ENCODE results near the gene TMEM196.
"Not testable (repeated sequence)": the region's sequence is repeated elsewhere in the genome, so short reads cannot be mapped to it uniquely, and the experiment has no call there.

The TMEM196 gene

DNA sequence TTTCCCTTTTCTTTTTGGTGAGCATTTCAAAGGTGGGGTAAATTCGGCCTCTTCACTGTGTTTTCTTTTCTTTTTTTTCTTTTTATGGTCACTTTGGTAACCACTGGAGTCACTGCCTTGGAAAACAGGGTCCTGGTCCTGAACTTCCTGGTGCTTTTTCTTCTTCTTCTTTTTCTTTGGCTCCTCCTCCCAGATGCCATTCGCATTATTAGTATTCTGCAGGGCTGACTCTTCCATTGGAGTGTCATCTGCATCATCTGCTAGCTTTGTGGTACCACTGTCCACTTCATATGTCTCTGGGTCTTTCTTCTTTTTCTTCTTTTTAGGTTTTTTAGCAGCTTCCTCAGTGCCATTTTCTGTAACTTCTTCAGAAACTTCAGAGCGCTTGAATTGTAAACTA, 75.1 kb downstream of the TMEM196 start:
- Histone ChIP-seq H3K4me1 (ENCODE audit: insufficient read depth, low read length) (peaks cover 18% of the 10 kb centered on the region), H3K27me3 (ENCODE audit: insufficient read depth, low read length) (no peaks in the 10 kb centered on the region), H3K9me3 (ENCODE audit: low read length) (no peaks in the 10 kb centered on the region), H2AFZ (ENCODE audit: low read depth, low read length) (no peak overlapping the region), H3K36me3 (ENCODE audit: insufficient read depth, low read length) (peaks cover 39% of the 10 kb centered on the region), H3K4me3 (ENCODE audit: low read length) (no peak overlapping the region)

DNA sequence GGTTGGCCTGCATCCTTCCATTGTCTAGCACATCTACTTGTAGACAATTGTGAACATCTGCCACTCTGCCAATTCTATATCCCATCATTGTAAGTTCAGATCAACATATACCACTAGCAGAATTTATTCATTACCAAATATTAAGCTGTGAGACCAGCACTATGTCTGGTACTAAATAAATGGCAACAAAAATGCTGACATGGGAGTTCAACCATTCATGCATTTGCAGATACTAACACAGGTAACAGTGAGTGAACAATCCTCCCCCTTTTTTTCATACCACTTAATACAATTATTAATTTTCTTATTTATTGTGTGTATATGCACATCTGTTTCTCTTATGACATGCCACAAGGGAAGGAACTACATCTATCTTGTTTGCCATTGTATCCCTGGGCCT, 76.5 kb downstream of the TMEM196 start:
- Histone ChIP-seq H2AFZ (ENCODE audit: low read depth, low read length) (no peak overlapping the region), H3K36me3 (ENCODE audit: insufficient read depth, low read length) (peaks cover 26% of the 10 kb centered on the region), H3K9me3 (ENCODE audit: low read length) (no peaks in the 10 kb centered on the region), H3K4me3 (ENCODE audit: low read length) (no peak overlapping the region), H3K4me1 (ENCODE audit: insufficient read depth, low read length) (peaks cover 18% of the 10 kb centered on the region), H3K27me3 (ENCODE audit: insufficient read depth, low read length) (no peaks in the 10 kb centered on the region)

- H3K4me3 ChIP-seq (ENCODE audit: low read length) = no peak overlapping the region
- H3K4me1 ChIP-seq (ENCODE audit: insufficient read depth, low read length) = peaks cover 2% of the 10 kb centered on the region
- H2AFZ ChIP-seq (ENCODE audit: low read depth, low read length) = no peak overlapping the region
- H3K36me3 ChIP-seq (ENCODE audit: insufficient read depth, low read length) = peaks cover 6% of the 10 kb centered on the region
- H3K9me3 ChIP-seq (ENCODE audit: low read length) = peaks cover 3% of the 10 kb centered on the region
- H3K27me3 ChIP-seq (ENCODE audit: insufficient read depth, low read length) = no peaks in the 10 kb centered on the region
Observed at GRCh38 chr7:19692111-19692828, 81.1 kb downstream of the TMEM196 start.

DNA sequence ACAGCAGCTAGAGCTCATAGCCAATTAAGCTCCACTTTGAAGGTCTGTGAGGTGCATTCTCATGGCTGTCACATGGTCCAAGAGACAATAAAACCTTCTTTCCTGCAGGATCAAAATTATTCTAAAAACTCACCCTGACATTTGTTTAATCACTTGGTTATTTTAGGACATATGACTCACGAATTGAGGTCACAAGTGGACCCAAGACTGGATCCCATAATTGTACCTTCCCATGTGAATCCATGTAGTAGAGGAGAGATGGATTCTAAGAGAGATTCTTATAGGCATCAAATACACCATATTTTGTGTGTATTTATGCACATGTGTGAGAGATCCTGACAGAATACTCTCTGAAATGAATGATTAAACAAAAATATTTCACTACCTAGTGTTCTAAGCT, 82.7 kb downstream of the TMEM196 start:
- Histone ChIP-seq H3K4me3 (ENCODE audit: low read length) (no peak overlapping the region), H2AFZ (ENCODE audit: low read depth, low read length) (no peak overlapping the region), H3K9me3 (ENCODE audit: low read length) (peaks cover 3% of the 10 kb centered on the region), H3K36me3 (ENCODE audit: insufficient read depth, low read length) (peaks cover 2% of the 10 kb centered on the region), H3K27me3 (ENCODE audit: insufficient read depth, low read length) (no peaks in the 10 kb centered on the region), H3K4me1 (ENCODE audit: insufficient read depth, low read length) (no peaks in the 10 kb centered on the region)

GRCh38 chr7:19689130-19689529, 84.3 kb downstream of the TMEM196 start:
- H3K36me3 ChIP-seq (ENCODE audit: insufficient read depth, low read length); H2AFZ ChIP-seq (ENCODE audit: low read depth, low read length); H3K4me1 ChIP-seq (ENCODE audit: insufficient read depth, low read length); H3K4me3 ChIP-seq (ENCODE audit: low read length); H3K27me3 ChIP-seq (ENCODE audit: insufficient read depth, low read length); H3K9me3 ChIP-seq (ENCODE audit: low read length): not testable (repeated sequence)

DNA sequence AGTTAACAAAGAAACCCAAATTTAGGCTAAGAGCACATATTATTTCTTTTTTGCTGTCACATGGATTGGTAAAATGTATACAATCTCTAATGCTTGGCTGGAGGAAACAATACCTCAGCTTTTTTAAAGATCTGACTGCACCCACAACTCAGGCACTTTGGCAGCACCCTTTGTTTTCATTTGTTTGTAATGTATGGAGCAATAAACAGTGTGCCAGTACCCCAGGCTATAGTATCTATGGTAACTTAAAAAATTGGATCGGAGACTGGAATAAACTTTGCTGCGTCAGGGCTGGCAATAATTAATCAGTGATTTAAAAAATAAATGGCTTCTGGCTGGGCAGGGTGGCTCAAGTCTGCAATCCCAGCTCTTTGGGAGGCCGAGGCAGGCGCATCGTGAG, 91.8 kb downstream of the TMEM196 start:
- H3K9me3 ChIP-seq (ENCODE audit: low read length) = no peaks in the 10 kb centered on the region
- no peak overlapping the region for H3K4me3 ChIP-seq (ENCODE audit: low read length)
- H3K27me3 ChIP-seq (ENCODE audit: insufficient read depth, low read length) = no peaks in the 10 kb centered on the region
- H3K36me3 ChIP-seq (ENCODE audit: insufficient read depth, low read length) = no peaks in the 10 kb centered on the region
- H3K4me1 ChIP-seq (ENCODE audit: insufficient read depth, low read length) = no peaks in the 10 kb centered on the region
- H2AFZ ChIP-seq (ENCODE audit: low read depth, low read length) = no peak overlapping the region

DNA sequence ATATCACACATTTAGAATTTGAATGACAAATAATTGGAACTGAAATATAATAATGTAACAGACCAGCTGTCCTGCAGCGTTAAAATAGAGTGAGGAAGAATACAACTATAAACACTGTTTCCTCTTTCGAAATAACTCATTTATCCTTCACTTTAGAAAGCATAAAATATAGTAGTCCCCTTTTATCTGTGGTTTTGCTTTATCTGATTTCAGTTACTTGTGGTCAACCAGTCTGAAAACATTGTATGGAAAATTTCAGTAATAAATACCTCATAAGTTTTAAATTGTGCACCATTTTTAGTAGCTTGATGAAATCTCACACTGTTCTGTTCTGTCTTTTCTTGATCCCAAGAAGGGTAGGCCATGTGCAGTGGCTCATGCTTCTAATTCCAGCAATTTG, 96.2 kb downstream of the TMEM196 start:
- H3K36me3 ChIP-seq (ENCODE audit: insufficient read depth, low read length) = no peaks in the 10 kb centered on the region
- H3K4me3 ChIP-seq (ENCODE audit: low read length) = no peak overlapping the region
- no peaks in the 10 kb centered on the region for H3K27me3 ChIP-seq (ENCODE audit: insufficient read depth, low read length)
- H2AFZ ChIP-seq (ENCODE audit: low read depth, low read length) = no peak overlapping the region
- H3K9me3 ChIP-seq (ENCODE audit: low read length) = no peaks in the 10 kb centered on the region
- H3K4me1 ChIP-seq (ENCODE audit: insufficient read depth, low read length) = no peaks in the 10 kb centered on the region

DNA sequence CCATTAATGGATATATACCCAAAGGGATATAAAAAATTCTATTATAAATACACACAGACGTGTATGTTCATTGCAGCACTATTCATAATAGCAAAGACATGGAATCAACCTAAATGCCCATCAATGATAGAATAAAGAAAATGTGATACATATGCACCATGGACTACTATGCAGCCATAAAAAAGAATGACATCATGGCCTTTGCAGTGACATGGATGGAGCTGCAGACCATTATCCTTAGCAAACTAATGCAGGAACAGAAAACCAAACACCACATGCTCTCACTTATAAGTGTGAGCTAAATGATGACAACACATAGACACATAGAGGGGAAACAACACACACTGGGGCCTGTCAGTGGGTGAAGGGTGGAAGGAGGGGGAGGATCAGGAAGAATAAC, 97.6 kb downstream of the TMEM196 start:
- no peaks in the 10 kb centered on the region for H3K36me3 ChIP-seq (ENCODE audit: insufficient read depth, low read length)
- no peaks in the 10 kb centered on the region for H3K27me3 ChIP-seq (ENCODE audit: insufficient read depth, low read length)
- no peak overlapping the region for H2AFZ ChIP-seq (ENCODE audit: low read depth, low read length)
- H3K4me3 ChIP-seq (ENCODE audit: low read length) = no peak overlapping the region
- H3K4me1 ChIP-seq (ENCODE audit: insufficient read depth, low read length) = no peaks in the 10 kb centered on the region
- H3K9me3 ChIP-seq (ENCODE audit: low read length) = no peaks in the 10 kb centered on the region

DNA sequence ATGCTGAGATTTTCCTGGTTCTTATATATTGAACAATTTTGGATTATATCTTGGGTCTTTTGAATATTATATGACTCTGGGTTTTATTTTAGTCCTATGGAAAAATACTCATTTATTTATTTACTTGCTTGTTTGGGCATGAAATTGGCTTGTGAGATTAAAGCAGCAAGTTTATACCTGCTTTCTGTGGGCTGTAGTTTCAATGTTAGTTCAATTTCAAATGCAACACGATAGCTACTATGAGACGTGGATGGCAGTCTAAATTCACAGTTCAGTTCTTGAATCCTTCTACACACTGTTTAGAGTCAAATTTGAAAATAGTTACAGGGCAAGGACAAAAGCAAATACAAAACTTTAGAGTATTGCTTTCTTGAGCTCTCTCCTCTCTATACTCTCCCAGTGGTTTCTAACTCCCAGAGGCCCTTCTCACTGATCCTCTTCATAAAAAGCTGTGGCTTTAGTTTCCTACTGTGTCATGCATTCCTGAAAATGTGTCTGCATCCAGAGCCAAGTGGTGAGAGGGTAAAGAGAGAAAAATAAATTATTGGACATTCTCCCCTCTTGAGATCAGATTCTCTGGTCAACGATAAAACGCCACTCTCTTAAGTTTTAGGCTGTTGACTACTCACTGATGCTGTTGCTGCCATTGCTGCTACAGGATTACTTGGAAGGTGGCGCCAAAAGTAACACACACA, 99.0 kb downstream of the TMEM196 start:
- Histone ChIP-seq H3K4me3 (ENCODE audit: low read length) (no peak overlapping the region), H3K9me3 (ENCODE audit: low read length) (no peaks in the 10 kb centered on the region), H3K36me3 (ENCODE audit: insufficient read depth, low read length) (no peaks in the 10 kb centered on the region)

GRCh38 chr7:19670806-19671205, 102.6 kb downstream of the TMEM196 start:
- Histone ChIP-seq H3K27me3 (ENCODE audit: insufficient read depth, low read length) (no peaks in the 10 kb centered on the region), H3K4me1 (ENCODE audit: insufficient read depth, low read length) (no peaks in the 10 kb centered on the region), H3K36me3 (ENCODE audit: insufficient read depth, low read length) (no peaks in the 10 kb centered on the region), H3K9me3 (ENCODE audit: low read length) (no peaks in the 10 kb centered on the region), H3K4me3 (ENCODE audit: low read length) (no peak overlapping the region), H2AFZ (ENCODE audit: low read depth, low read length) (no peak overlapping the region)

More for the DNA sequence above, 99.0 kb downstream of the TMEM196 start:
- Histone ChIP-seq H3K27me3 (ENCODE audit: insufficient read depth, low read length) (no peaks in the 10 kb centered on the region), H3K4me1 (ENCODE audit: insufficient read depth, low read length) (no peaks in the 10 kb centered on the region), H2AFZ (ENCODE audit: low read depth, low read length) (no peak overlapping the region)
